ENCODE results near the gene FRMD1.

- no peak for TF ChIP-seq POLR2A (IDR thresholded peaks at IDR 0.05; ENCODE audit: low read depth, low read length)
- TF ChIP-seq TAF1 (IDR thresholded peaks at IDR 0.05; ENCODE audit: low read depth, low read length), result no peak
- no peak for TF ChIP-seq POLR2AphosphoS5 (IDR thresholded peaks at IDR 0.05; ENCODE audit: low read depth, low read length)
Measured at GRCh38 chr6:168057836-168058235, 21.2 kb downstream of the FRMD1 start.
